LNCAP (cell line): Measurements from ENCODE around the gene SIGMAR1.

Experiments
- TF ChIP-seq, protein P1 (sequence below): fragments of 450-650 bp; IDR thresholded peaks from 2 replicates; pipeline ENCODE4 v1.5.1; 2017; ENCODE audit warnings: mild to moderate bottlenecking

Gene SIGMAR1

DNA sequence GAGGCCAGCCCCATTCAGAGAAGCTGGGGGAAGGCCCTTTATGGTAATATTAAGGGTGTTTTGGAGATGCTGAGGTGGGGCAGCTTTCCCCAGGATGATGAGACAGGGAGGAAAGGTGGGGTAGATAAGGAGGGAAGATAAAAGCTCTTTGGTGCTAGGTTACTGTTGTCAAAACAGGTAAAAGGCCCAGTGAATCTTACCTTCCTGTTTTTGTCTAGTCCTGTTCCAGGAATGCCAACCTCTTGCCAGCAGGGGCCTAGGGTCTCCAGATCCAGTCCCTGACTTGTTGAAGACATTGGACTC, 25.7 kb upstream of the SIGMAR1 start:
- TF ChIP-seq, protein P1, sequence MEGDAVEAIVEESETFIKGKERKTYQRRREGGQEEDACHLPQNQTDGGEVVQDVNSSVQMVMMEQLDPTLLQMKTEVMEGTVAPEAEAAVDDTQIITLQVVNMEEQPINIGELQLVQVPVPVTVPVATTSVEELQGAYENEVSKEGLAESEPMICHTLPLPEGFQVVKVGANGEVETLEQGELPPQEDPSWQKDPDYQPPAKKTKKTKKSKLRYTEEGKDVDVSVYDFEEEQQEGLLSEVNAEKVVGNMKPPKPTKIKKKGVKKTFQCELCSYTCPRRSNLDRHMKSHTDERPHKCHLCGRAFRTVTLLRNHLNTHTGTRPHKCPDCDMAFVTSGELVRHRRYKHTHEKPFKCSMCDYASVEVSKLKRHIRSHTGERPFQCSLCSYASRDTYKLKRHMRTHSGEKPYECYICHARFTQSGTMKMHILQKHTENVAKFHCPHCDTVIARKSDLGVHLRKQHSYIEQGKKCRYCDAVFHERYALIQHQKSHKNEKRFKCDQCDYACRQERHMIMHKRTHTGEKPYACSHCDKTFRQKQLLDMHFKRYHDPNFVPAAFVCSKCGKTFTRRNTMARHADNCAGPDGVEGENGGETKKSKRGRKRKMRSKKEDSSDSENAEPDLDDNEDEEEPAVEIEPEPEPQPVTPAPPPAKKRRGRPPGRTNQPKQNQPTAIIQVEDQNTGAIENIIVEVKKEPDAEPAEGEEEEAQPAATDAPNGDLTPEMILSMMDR = no peak

DNA sequence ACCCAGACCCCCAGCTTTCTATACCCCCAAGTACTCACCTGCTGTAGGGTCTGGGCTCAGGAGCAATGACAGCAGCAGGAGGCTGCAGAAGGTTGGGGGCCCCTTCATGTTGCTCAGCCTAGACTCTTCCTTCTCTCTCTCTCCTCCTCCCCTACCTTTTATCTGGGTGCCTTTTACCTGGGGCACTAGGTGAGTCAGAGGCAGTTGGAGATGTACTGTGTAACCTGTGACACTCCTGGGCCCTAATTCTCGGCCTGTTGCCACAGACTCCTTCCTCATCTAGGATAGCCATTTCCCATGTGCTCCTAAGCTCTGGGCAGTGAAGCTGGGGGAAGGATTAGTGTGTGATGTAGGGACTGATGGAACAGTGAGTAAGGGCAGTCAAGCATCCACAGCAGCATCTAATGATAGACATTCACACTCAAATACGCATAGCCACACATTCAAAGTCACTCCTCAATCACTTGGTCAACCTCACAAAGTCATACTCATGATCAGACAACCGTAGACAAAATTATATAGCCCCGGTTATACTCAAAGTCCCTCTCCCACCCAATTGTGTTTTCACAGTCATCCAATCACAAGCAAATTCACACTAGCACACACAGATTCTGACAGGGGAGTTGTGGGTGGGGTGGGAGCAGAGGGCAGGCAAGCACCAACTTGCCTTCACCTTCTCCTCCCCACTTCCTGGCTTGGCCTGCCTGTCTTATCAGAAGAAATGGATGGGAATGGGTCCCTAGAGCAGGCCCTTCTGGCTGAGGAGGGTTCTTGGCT, 25.1 kb upstream of the SIGMAR1 start, which contains the start of gene CCL27:
Gene CCL27, minus strand, starts transcription at position 132 of the 777 bp plus-strand sequence. Its CDS starts 24 bp downstream, at position 108.
- TF ChIP-seq, protein P1 = no peak

DNA sequence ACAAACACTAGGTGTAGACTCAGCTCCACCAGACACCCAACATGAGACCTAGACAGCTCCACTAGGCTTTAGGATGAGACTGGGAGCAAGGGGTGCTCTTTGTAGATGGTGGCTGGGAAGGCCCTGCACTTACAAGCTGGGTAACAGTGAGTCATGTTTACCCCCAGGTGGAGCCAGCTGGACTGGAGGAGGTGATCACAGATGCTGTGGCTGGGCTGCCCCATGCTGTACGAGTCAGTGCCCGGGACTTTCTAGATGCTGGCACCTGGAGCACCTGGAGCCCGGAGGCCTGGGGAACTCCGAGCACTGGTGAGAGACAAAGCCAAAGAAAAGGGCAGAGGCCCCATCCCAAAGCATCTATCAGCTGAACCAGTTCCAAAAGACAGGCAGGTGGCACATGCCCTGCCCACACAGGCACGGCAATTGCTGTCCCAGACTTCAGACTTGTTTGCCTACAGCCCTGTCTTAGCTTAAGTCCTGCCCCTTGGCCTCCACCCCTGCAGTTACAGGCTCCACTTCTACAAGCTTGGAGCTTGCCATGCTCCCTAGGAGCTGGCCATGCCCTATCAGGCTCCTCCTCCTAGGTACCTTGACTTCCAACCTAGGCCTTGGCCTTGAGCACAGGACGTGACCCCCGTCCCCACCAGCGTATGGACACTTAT, 22.1 kb upstream of the SIGMAR1 start:
- TF ChIP-seq, protein P1 = no peak

DNA sequence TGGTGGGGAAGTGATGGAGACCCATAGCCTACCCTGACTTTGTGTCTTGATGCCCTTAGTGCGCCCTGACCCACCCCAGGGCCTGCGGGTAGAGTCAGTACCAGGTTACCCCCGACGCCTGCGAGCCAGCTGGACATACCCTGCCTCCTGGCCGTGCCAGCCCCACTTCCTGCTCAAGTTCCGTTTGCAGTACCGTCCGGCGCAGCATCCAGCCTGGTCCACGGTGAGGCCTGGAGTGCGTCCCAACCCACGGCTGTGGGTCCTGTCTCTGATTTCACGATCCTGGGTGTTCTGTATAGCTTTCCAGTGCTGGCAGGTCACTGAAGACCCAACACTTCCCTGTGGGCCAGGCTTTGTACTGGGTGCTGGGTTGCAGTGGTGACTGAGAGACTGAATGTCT, 20.9 kb upstream of the SIGMAR1 start:
- TF ChIP-seq, protein P1 = no peak

DNA sequence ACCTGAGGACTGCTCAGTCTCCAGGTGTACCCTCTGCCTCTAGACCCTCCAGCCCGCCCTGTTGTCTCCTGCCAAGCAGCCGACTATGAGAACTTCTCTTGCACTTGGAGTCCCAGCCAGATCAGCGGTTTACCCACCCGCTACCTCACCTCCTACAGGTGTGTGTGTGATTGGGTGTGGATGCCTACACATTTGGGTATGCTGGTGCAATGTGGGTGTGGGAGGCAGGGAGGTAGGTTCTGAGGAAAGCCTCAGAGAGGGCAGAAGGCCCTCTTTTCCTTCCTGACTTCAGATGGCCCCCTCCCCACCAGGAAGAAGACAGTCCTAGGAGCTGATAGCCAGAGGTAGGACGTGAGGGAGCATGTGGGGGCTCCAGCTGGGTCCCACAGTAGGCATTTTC, 19.4 kb upstream of the SIGMAR1 start:
- TF ChIP-seq, protein P1 = no peak

DNA sequence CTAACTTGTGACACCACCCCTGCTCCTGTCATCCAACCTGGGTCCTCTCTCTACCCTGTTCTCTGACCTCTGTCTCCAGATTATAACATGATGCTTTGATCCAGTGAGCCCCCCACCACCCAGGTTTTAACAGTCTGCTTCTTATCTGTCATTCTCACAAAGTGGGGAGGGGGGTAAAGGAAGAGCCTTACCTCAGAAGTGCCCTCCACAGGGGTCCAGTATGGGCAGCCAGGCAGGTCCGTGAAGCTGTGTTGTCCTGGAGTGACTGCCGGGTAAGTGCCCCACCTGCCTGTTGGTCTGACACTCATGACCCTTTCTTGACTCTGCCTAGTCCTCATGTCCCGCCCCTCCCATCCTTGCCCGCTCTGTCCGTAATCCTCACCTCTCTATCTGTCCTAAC, 17.8 kb upstream of the SIGMAR1 start:
- TF ChIP-seq, protein P1 = no peak

DNA sequence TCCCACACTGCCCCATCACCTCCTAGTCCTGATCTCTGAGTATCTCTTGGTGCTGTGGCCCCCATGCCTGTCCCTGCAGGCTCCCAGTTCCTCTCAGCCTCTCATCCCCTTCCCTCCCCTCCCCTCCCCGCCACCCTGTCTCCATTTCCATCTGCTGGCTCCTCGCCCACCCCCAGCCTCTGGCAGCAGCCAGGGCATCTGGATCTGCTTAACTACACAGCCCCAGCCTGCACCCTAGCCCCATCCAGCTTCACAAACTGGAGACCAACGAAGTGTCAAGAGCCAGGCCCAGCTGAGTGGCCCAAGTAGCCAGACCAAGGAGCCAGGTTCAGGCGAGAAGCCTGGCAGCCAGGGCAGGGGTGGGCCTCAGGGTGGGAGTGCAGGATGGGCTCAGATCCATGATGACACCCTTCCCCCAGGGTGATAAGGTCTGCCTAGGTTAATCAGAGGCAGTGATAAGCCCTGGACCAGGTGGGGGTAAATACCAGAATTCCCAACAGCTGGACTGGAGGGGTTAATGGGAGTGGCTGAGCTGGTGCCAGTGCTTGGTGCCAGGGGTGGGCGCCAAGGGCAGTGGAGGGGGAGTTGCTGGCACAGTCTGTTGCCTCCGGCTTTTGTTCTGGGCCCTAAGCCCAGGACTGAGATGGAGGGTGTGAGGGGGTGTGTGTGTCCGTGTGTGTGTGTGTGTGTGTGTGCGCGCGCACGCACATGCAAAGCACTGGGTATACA, 16.9 kb upstream of the SIGMAR1 start:
- TF ChIP-seq, protein P1 = no peak
